GM19193 (cell line): ENCODE results near the gene CDC45.

ENCODE experiments used
- POLR2A ChIP-seq: IDR thresholded peaks from 4 replicates; pipeline ENCODE4 v1.6.1; 2011; ENCODE audit not compliant: insufficient read depth, insufficient read length; ENCODE audit errors: extremely low read depth

CDC45 gene

GRCh38 chr22:19463008-19463407, 16.7 kb upstream of the CDC45 start:
- no peak for TF ChIP-seq POLR2A

- TF ChIP-seq POLR2A: no peak
These were observed 15.9 kb upstream of the CDC45 start for GRCh38 chr22:19463491-19464469.

GRCh38 chr22:19464546-19464945, 15.2 kb upstream of the CDC45 start:
- no peak for TF ChIP-seq POLR2A

GRCh38 chr22:19464975-19465374, 14.7 kb upstream of the CDC45 start:
- no peak for TF ChIP-seq POLR2A

- TF ChIP-seq POLR2A: no peak
These were observed 13.5 kb upstream of the CDC45 start for GRCh38 chr22:19466126-19466716.

GRCh38 chr22:19466848-19467752, 12.6 kb upstream of the CDC45 start:
- TF ChIP-seq POLR2A: no peak

GRCh38 chr22:19467912-19468311, 11.8 kb upstream of the CDC45 start:
- TF ChIP-seq POLR2A: no peak

- TF ChIP-seq POLR2A: no peak
These were observed 10.3 kb upstream of the CDC45 start for GRCh38 chr22:19469421-19469820.

GRCh38 chr22:19470010-19470409, 9.7 kb upstream of the CDC45 start:
- no peak for TF ChIP-seq POLR2A

GRCh38 chr22:19471572-19471971, 8.1 kb upstream of the CDC45 start:
- no peak for TF ChIP-seq POLR2A

- no peak for TF ChIP-seq POLR2A
These were observed 7.5 kb upstream of the CDC45 start for GRCh38 chr22:19472233-19472632.

GRCh38 chr22:19473578-19473977, 6.1 kb upstream of the CDC45 start:
- TF ChIP-seq POLR2A: no peak

GRCh38 chr22:19476023-19476422, 3.7 kb upstream of the CDC45 start:
- TF ChIP-seq POLR2A: no peak

- no peak for TF ChIP-seq POLR2A
These were observed 2.2 kb upstream of the CDC45 start for GRCh38 chr22:19477321-19478044.
